ENCODE measurements around the gene PLEKHA4. TPM values are rescaled to one million over a fixed set of nuclear protein-coding genes. Genes with fewer than 3 reads are reported as not detected.
A peak's percentile ranks its signal among the peaks of the same experiment; 100 is the strongest.
"Not testable (repeated sequence)": the region's sequence is repeated elsewhere in the genome, so short reads cannot be mapped to it uniquely, and the experiment has no call there.

The PLEKHA4 gene
- total RNA-seq, 1 experiment from 2014 or later: 27.8 TPM

GRCh38 chr19:48798937-48799336 lies 69.5 kb downstream of the PLEKHA4 start:
- DNase-seq (ENCODE audit: low read depth): no peak

GRCh38 chr19:48797103-48797502 lies 71.3 kb downstream of the PLEKHA4 start:
- DNase-seq (ENCODE audit: low read depth): no peak

GRCh38 chr19:48796298-48797083 lies 71.9 kb downstream of the PLEKHA4 start:
- no peak for DNase-seq (ENCODE audit: low read depth)

GRCh38 chr19:48795685-48796070 lies 72.7 kb downstream of the PLEKHA4 start:
- no peak for DNase-seq (ENCODE audit: low read depth)

- DNase-seq (ENCODE audit: low read depth): peak; percentile 94
Measured at GRCh38 chr19:48795055-48795684, 73.2 kb downstream of the PLEKHA4 start.

GRCh38 chr19:48794291-48794690 lies 74.1 kb downstream of the PLEKHA4 start:
- DNase-seq (ENCODE audit: low read depth): no peak

GRCh38 chr19:48793271-48793670 lies 75.1 kb downstream of the PLEKHA4 start:
- no peak for DNase-seq (ENCODE audit: low read depth)

GRCh38 chr19:48787331-48787730 lies 81.1 kb downstream of the PLEKHA4 start:
- DNase-seq (ENCODE audit: low read depth): not testable (repeated sequence)

Other genes with a start within 250 kb of the PLEKHA4 start
- gene RPL18, start 249.4 kb downstream of the PLEKHA4 start, total RNA-seq (2014; rRNA removed): 1,651 and 2,205 TPM in 2 replicates
- gene SPHK2, start 249.1 kb downstream of the PLEKHA4 start, total RNA-seq (2014; rRNA removed): 13.3 and 16.2 TPM in 2 replicates
- gene DBP, start 231.2 kb downstream of the PLEKHA4 start, total RNA-seq (2014; rRNA removed): 2.9 and 4.8 TPM in 2 replicates
- 0.83 and 2.4 TPM in 2 replicates for gene CA11, start 222.4 kb downstream of the PLEKHA4 start, total RNA-seq (2014; rRNA removed)
- not detected in 2 replicates for gene NTN5, start 195.6 kb downstream of the PLEKHA4 start, total RNA-seq (2014; rRNA removed)
- gene FUT2, start 172.6 kb downstream of the PLEKHA4 start, total RNA-seq (2014; rRNA removed): not detected in 2 replicates
- gene MAMSTR, start 148.9 kb downstream of the PLEKHA4 start, total RNA-seq (2014; rRNA removed): 2.4 and 3.5 TPM in 2 replicates
- gene RASIP1, start 128.0 kb downstream of the PLEKHA4 start, total RNA-seq (2014; rRNA removed): 0.11 and 0.26 TPM in 2 replicates
- not detected in 2 replicates for gene IZUMO1, start 121.7 kb downstream of the PLEKHA4 start, total RNA-seq (2014; rRNA removed)
- not detected in 2 replicates for gene FUT1, start 116.0 kb downstream of the PLEKHA4 start, total RNA-seq (2014; rRNA removed)
- gene FGF21, start 113.1 kb downstream of the PLEKHA4 start, total RNA-seq (2014; rRNA removed): not detected in 2 replicates
- gene BCAT2, start 57.6 kb downstream of the PLEKHA4 start, total RNA-seq (2014; rRNA removed): 23.8 and 26.5 TPM in 2 replicates
- not detected in 2 replicates for gene HSD17B14, start 32.1 kb downstream of the PLEKHA4 start, total RNA-seq (2014; rRNA removed)
- 55.7 and 58.2 TPM in 2 replicates for gene PPP1R15A, start 3.8 kb upstream of the PLEKHA4 start, total RNA-seq (2014; rRNA removed)
- gene TULP2, start 30.1 kb upstream of the PLEKHA4 start, total RNA-seq (2014; rRNA removed): not detected in 2 replicates
- 213 and 221 TPM in 2 replicates for gene NUCB1, start 31.7 kb upstream of the PLEKHA4 start, total RNA-seq (2014; rRNA removed)
- 0.96 TPM in 1 of 2 replicates, not detected in the other for gene DHDH, start 65.1 kb upstream of the PLEKHA4 start, total RNA-seq (2014; rRNA removed)
- 170 and 176 TPM in 2 replicates for gene BAX, start 86.3 kb upstream of the PLEKHA4 start, total RNA-seq (2014; rRNA removed)
- 2,158 and 2,177 TPM in 2 replicates for gene FTL, start 96.7 kb upstream of the PLEKHA4 start, total RNA-seq (2014; rRNA removed)
- 78.8 and 80.0 TPM in 2 replicates for gene GYS1, start 124.7 kb upstream of the PLEKHA4 start, total RNA-seq (2014; rRNA removed)
- gene RUVBL2, start 125.3 kb upstream of the PLEKHA4 start, total RNA-seq (2014; rRNA removed): 263 and 300 TPM in 2 replicates
- not detected in 2 replicates for gene LHB, start 148.5 kb upstream of the PLEKHA4 start, total RNA-seq (2014; rRNA removed)
- not detected in 2 replicates for gene CGB3, start 155.7 kb upstream of the PLEKHA4 start, total RNA-seq (2014; rRNA removed)
- gene CGB2, start 163.3 kb upstream of the PLEKHA4 start, total RNA-seq (2014; rRNA removed): 0.26 TPM in 1 of 2 replicates, not detected in the other
- not detected in 2 replicates for gene CGB1, start 168.3 kb upstream of the PLEKHA4 start, total RNA-seq (2014; rRNA removed)
- 1.1 TPM in 1 of 2 replicates, not detected in the other for gene CGB5, start 175.2 kb upstream of the PLEKHA4 start, total RNA-seq (2014; rRNA removed)
- 2.1 TPM in 1 of 2 replicates, not detected in the other for gene CGB8, start 180.5 kb upstream of the PLEKHA4 start, total RNA-seq (2014; rRNA removed)
- 1.5 TPM in 2 replicates for gene CGB7, start 189.1 kb upstream of the PLEKHA4 start, total RNA-seq (2014; rRNA removed)
- gene NTF4, start 196.2 kb upstream of the PLEKHA4 start, total RNA-seq (2014; rRNA removed): not detected in 2 replicates
- 0.06 TPM in 1 of 2 replicates, not detected in the other for gene KCNA7, start 204.1 kb upstream of the PLEKHA4 start, total RNA-seq (2014; rRNA removed)
- gene SNRNP70, start 216.8 kb upstream of the PLEKHA4 start, total RNA-seq (2014; rRNA removed): 207 and 241 TPM in 2 replicates
- 10.2 and 14.8 TPM in 2 replicates for gene LIN7B, start 245.8 kb upstream of the PLEKHA4 start, total RNA-seq (2014; rRNA removed)